ENCODE results near the gene MINDY2. TPM values are rescaled to one million over a fixed set of nuclear protein-coding genes. Genes with fewer than 3 reads are reported as not detected.
A peak's percentile ranks its signal among the peaks of the same experiment; 100 is the strongest.
"Not testable (repeated sequence)": the region's sequence is repeated elsewhere in the genome, so short reads cannot be mapped to it uniquely, and the experiment has no call there.

MINDY2 gene
- total and polyA plus RNA-seq, 2 experiments from 2014 or later: 30.7 to 40.2 TPM

DNA sequence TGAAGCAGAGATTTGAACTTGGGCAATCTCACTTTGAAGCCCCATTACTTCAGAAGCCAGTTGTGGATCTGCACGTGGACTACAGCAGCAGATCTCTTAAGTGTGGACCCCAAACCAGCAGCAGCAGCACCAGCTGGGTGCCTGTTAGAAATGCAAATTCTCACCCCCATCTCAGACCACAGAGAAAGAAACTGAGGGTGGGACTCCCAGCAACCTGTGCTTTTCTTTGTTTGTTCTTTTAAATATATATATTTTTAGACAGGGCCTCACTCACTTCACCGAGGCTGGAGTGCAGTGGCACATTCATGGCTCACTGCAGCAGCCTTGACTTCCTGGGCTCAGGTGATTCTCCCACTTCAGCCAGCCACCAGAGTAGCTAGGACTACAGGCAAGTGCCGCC lies 109.2 kb downstream of the MINDY2 start:
- Histone ChIP-seq H3K27me3 (no peaks in the 10 kb centered on the region), H3K9me3 (ENCODE audit: low read depth) (no peaks in the 10 kb centered on the region), H3K4me3 (no peak overlapping the region), H3K36me3 (peaks cover 55% of the 10 kb centered on the region), H3K4me1 (ENCODE audit: low read depth) (peaks cover 3% of the 10 kb centered on the region), H3K27ac (no peak overlapping the region)
- no peak for TF ChIP-seq CTCF (IDR thresholded peaks at IDR 0.05; ENCODE audit: low read depth, low read length)
- no peak for DNase-seq (ENCODE audit: low read depth in 1 of 2, low spot score in 1 of 2)

DNA sequence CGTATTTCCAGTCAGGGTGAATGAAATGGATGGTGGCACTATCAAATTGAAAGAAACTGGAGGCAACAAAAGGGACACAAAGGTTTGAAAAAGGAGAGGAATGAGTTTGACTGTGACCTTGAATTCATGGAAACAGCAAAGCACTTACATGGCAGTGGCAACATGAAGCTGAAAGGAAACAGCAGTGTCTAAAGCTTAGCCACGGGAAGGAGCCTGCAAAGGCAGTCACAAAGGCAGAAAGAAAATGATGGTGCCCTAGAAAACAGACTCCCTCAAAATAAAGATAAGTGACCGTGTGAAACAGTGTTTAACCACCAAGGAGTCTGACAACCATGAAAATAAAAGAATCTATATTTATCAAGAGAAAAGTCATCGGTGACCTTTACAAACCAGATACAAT lies 111.1 kb downstream of the MINDY2 start:
- peaks cover 72% of the 10 kb centered on the region for H3K36me3 ChIP-seq
- H3K4me1 ChIP-seq (ENCODE audit: low read depth): no peaks in the 10 kb centered on the region
- no peaks in the 10 kb centered on the region for H3K27me3 ChIP-seq
- TF ChIP-seq CTCF (IDR thresholded peaks at IDR 0.05; ENCODE audit: low read depth, low read length): no peak
- peak overlapping the region; percentile 22 for H3K27ac ChIP-seq
- no peaks in the 10 kb centered on the region for H3K9me3 ChIP-seq (ENCODE audit: low read depth)
- DNase-seq (ENCODE audit: low read depth in 1 of 2, low spot score in 1 of 2): peak in 1 of 2 donors; percentile 28
- no peak overlapping the region for H3K4me3 ChIP-seq

DNA sequence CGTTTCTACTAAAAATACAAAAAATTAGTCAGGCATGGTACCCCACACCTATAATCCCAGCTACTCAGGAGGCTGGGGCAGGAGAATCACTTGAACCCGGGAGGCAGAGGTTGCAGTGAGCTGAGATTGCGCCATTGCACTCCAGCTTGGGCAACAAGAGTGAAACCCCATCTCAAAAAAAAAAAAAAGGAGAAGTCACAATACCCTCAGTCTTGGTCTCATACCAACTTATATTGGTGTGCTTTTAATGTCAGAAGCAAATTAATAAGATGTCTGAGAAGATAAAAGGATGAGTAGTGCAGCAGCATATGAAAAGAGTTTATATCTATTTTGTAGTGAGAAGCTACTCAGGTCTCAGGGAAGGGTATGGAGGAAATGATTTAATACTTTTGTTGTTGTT lies 112.8 kb downstream of the MINDY2 start:
- DNase-seq (ENCODE audit: low read depth in 1 of 2, low spot score in 1 of 2); H3K27ac ChIP-seq; H3K4me1 ChIP-seq (ENCODE audit: low read depth); H3K27me3 ChIP-seq; H3K9me3 ChIP-seq (ENCODE audit: low read depth); H3K4me3 ChIP-seq: not testable (repeated sequence)
- peaks cover 79% of the 10 kb centered on the region for H3K36me3 ChIP-seq

- Histone ChIP-seq H3K4me3 (no peak overlapping the region), H3K4me1 (ENCODE audit: low read depth) (no peaks in the 10 kb centered on the region), H3K36me3 (peaks cover 77% of the 10 kb centered on the region), H3K27me3 (no peaks in the 10 kb centered on the region), H3K9me3 (ENCODE audit: low read depth) (no peaks in the 10 kb centered on the region), H3K27ac (no peak overlapping the region)
- no peak for DNase-seq (ENCODE audit: low read depth in 1 of 2, low spot score in 1 of 2)
- TF ChIP-seq CTCF (IDR thresholded peaks at IDR 0.05; ENCODE audit: low read depth, low read length): no peak
Observed at GRCh38 chr15:58886921-58887320, 115.8 kb downstream of the MINDY2 start.

GRCh38 chr15:58889363-58889762 lies 118.3 kb downstream of the MINDY2 start:
- peak in 1 of 2 donors; percentile 6 for DNase-seq (ENCODE audit: low read depth in 1 of 2, low spot score in 1 of 2)
- H3K36me3 ChIP-seq: peaks cover 82% of the 10 kb centered on the region
- H3K9me3 ChIP-seq (ENCODE audit: low read depth): no peaks in the 10 kb centered on the region
- no peak overlapping the region for H3K4me3 ChIP-seq
- no peak for TF ChIP-seq CTCF (IDR thresholded peaks at IDR 0.05; ENCODE audit: low read depth, low read length)
- H3K27me3 ChIP-seq: no peaks in the 10 kb centered on the region
- H3K27ac ChIP-seq: no peak overlapping the region
- no peaks in the 10 kb centered on the region for H3K4me1 ChIP-seq (ENCODE audit: low read depth)

- Histone ChIP-seq H3K4me3 (no peak overlapping the region), H3K9me3 (ENCODE audit: low read depth) (no peaks in the 10 kb centered on the region), H3K27me3 (no peaks in the 10 kb centered on the region), H3K27ac (no peak overlapping the region), H3K36me3 (peaks cover 66% of the 10 kb centered on the region), H3K4me1 (ENCODE audit: low read depth) (no peaks in the 10 kb centered on the region)
- DNase-seq (ENCODE audit: low read depth in 1 of 2, low spot score in 1 of 2): no peak
- TF ChIP-seq CTCF (IDR thresholded peaks at IDR 0.05; ENCODE audit: low read depth, low read length): no peak
Observed at GRCh38 chr15:58898150-58898680, 127.1 kb downstream of the MINDY2 start.
